Calu3 (cell line): Measurements from ENCODE around the gene UBE2O. TPM values are rescaled to one million over a fixed set of nuclear protein-coding genes. Genes with fewer than 3 reads are reported as not detected.

ENCODE experiments used
- BruUV-seq: library from RNA; stranded (reverse); fragments of 400-500 nt; replicated peaks from 2 replicates; lab custom pipeline; 2021; lab: Mats Ljungman, UMichigan
- CTCF ChIA-PET: fragments of 300-600 bp; sonication (Branson Sonifier 250); formaldehyde crosslinking; loops from one replicate; lab custom pipeline; 2022; ENCODE audit warnings: antibody characterized with exemption; lab: Charles Lee
- DNase-seq: peaks from one replicate; pipeline ENCODE4 v3.0.0; 2022
- H3K27ac Mint-ChIP-seq: one replicate; pipeline ENCODE4 v1.8.0; 2022; ENCODE audit warnings: mixed read lengths; ENCODE audit not compliant: unreplicated experiment
- H3K27me3 Mint-ChIP-seq: one replicate; pipeline ENCODE4 v1.8.0; 2022; ENCODE audit warnings: mixed read lengths; ENCODE audit not compliant: unreplicated experiment
- H3K36me3 Mint-ChIP-seq: one replicate; pipeline ENCODE4 v1.8.0; 2022; ENCODE audit warnings: mild to moderate bottlenecking, moderate library complexity, mixed read lengths; ENCODE audit not compliant: insufficient read depth, unreplicated experiment
- H3K4me1 Mint-ChIP-seq: one replicate; pipeline ENCODE4 v1.8.0; 2022; ENCODE audit warnings: mild to moderate bottlenecking, low read depth, mixed read lengths; ENCODE audit not compliant: unreplicated experiment
- H3K4me3 Mint-ChIP-seq: one replicate; pipeline ENCODE4 v1.8.0; 2022; ENCODE audit warnings: mild to moderate bottlenecking, low read depth, moderate library complexity, mixed read lengths; ENCODE audit not compliant: unreplicated experiment
- H3K9me3 Mint-ChIP-seq: one replicate; pipeline ENCODE4 v1.8.0; 2022; ENCODE audit warnings: low read depth, mixed read lengths; ENCODE audit not compliant: unreplicated experiment
- CTCF ChIP-seq: fragments of 200-600 bp; IDR thresholded peaks from one replicate; pipeline ENCODE4 v1.8.0; 2022; ENCODE audit warnings: antibody characterized with exemption; ENCODE audit not compliant: unreplicated experiment
- intact Hi-C: fragments of 100-400 bp; cut with micrococcal nuclease; formaldehyde crosslinking; loops from one replicate; pipeline ENCODE4 v1.10.0; 2022; ENCODE audit not compliant: unreplicated experiment
- total RNA-seq: library from RNA; stranded (reverse); gene quantifications from 2 replicates; pipeline ENCODE4 v1.2.3, GENCODE V29; 2022

UBE2O gene
- total RNA-seq, 1 experiment from 2014 or later: 29.0 TPM

DNA sequence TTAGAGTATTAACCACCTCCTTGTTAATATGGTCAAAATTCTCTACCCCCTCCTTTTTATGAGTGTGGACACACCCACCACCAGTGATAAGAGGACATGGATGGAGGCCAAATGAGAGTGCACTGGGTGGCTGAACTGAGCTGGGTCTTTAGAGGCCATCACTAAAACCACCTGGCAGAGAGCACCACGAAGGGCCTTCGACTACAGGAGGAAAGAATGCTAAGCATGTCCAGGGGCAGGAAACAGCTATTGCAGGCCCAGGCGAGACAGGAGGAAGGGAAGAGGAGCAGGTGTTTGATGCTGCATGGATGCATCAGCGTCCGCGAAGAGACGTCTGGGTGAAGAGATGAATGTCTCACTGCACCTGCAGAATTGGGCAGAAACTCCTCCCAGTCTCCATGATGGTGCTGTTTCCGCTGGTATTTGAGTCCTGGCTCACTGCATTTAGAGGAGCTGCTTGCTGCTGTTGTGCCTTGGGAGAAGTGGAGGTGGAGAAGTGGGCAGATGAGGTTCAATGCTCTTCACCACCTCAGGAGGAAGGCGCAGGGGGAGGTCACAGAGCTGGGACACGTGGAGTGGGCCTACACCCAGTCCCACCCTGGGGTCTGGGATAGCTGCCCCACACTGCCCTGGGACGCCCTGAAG is 35.3 kb downstream of the UBE2O start:
- CTCF ChIA-PET: interaction anchor here (0.7 to 2.1 kb wide), 3 partner anchors 17 to 41 kb away, joined by 3 to 7 read pairs (median 3); no protein-coding TSS in a partner anchor
- BruUV-seq: no TSS peak
- Mint-ChIP-seq H3K4me1 (peaks cover 8% of the 10 kb centered on the region), H3K27ac (no peak overlapping the region), H3K9me3 (no peaks in the 10 kb centered on the region), H3K36me3 (no peaks in the 10 kb centered on the region), H3K4me3 (no peak overlapping the region), H3K27me3 (no peaks in the 10 kb centered on the region)
- no peak for TF ChIP-seq CTCF
- intact Hi-C loops: no loop called here
- DNase-seq: no peak

GRCh38 chr17:76416899-76417298 is 36.1 kb downstream of the UBE2O start:
- intact Hi-C loops: no loop called here
- no TSS peak for BruUV-seq

GRCh38 chr17:76416457-76416856 is 36.5 kb downstream of the UBE2O start:
- H3K27me3 Mint-ChIP-seq: no peaks in the 10 kb centered on the region
- CTCF ChIA-PET: interaction anchor here (2.1 kb wide), 1 partner anchor 42 kb away, joined by 7 read pairs; no protein-coding TSS in a partner anchor
- peaks cover 8% of the 10 kb centered on the region for H3K4me1 Mint-ChIP-seq
- intact Hi-C loops: no loop called here
- no peak overlapping the region for H3K27ac Mint-ChIP-seq
- BruUV-seq: no TSS peak
- TF ChIP-seq CTCF: no peak
- no peaks in the 10 kb centered on the region for H3K9me3 Mint-ChIP-seq
- H3K36me3 Mint-ChIP-seq: no peaks in the 10 kb centered on the region
- H3K4me3 Mint-ChIP-seq: no peak overlapping the region
- DNase-seq: no peak

More at GRCh38 chr17:76416899-76417298, 36.1 kb downstream of the UBE2O start:
- Mint-ChIP-seq H3K27me3 (no peaks in the 10 kb centered on the region), H3K27ac (no peak overlapping the region), H3K4me3 (no peak overlapping the region), H3K9me3 (no peaks in the 10 kb centered on the region), H3K4me1 (peaks cover 8% of the 10 kb centered on the region), H3K36me3 (no peaks in the 10 kb centered on the region)
- CTCF ChIA-PET: interaction anchor here (2.1 kb wide), 1 partner anchor 42 kb away, joined by 7 read pairs; no protein-coding TSS in a partner anchor
- no peak for TF ChIP-seq CTCF
- no peak for DNase-seq

DNA sequence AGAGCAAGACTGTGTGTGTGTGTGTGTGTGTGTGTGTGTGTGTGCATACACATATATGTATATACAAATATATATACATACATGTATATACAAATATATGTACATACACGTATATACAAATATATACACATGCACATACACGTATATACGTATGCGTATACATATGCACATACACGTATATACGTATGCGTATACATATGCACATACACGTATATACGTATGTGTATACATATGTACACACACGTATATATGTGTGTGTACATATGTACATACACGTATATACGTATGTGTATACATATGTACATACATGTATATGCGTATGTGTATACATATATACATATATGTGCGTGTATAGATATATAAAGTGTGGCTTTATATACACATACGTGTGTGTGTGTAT is 37.2 kb downstream of the UBE2O start:
- Mint-ChIP-seq H3K27me3 (no peaks in the 10 kb centered on the region), H3K4me3 (no peak overlapping the region), H3K36me3 (no peaks in the 10 kb centered on the region), H3K4me1 (peaks cover 8% of the 10 kb centered on the region), H3K27ac (no peak overlapping the region), H3K9me3 (no peaks in the 10 kb centered on the region)
- DNase-seq: no peak
- TF ChIP-seq CTCF: no peak
- intact Hi-C loops: no loop called here
- BruUV-seq: no TSS peak
- CTCF ChIA-PET: no interaction called here
